ENCODE data around the gene SUPV3L1. TPM values are rescaled to one million over a fixed set of nuclear protein-coding genes. Genes with fewer than 3 reads are reported as not detected.

The SUPV3L1 gene
- total and polyA plus RNA-seq, 3 donors from 2014 or later = 59.2 to 80.4 (median 62.8) TPM

DNA sequence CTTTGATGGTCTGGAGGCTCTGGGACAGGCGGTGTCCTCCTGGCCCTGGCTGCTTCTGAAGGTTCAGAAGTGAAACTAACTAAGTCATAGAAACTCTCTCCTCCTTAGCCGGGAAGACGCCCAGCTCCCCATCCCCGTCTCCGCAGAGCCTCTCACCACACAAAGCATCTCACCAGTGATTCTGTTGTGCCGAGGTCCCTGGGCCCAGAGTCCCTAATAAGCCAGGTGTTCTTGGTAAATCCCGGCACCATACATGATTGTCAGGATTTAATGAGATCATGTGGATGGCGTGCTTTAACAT lies 49.5 kb downstream of the SUPV3L1 start:
- no peak for DNase-seq
- intact Hi-C loops (cut with DNase I; ENCODE audit: low total_unique reads) = no loop called here
- Histone ChIP-seq H3K27me3 (no peaks in the 10 kb centered on the region), H3K9me3 (no peaks in the 10 kb centered on the region), H3K4me1 (peaks cover 16% of the 10 kb centered on the region), H3K27ac (no peak overlapping the region), H3K4me3 (no peak overlapping the region), H3K36me3 (ENCODE audit: low read depth, missing control alignments) (no peaks in the 10 kb centered on the region)
- WGBS, 2 donors = 56 to 71% methylated on average over 8 of the region's 8 CpGs
- TF ChIP-seq, protein P1, sequence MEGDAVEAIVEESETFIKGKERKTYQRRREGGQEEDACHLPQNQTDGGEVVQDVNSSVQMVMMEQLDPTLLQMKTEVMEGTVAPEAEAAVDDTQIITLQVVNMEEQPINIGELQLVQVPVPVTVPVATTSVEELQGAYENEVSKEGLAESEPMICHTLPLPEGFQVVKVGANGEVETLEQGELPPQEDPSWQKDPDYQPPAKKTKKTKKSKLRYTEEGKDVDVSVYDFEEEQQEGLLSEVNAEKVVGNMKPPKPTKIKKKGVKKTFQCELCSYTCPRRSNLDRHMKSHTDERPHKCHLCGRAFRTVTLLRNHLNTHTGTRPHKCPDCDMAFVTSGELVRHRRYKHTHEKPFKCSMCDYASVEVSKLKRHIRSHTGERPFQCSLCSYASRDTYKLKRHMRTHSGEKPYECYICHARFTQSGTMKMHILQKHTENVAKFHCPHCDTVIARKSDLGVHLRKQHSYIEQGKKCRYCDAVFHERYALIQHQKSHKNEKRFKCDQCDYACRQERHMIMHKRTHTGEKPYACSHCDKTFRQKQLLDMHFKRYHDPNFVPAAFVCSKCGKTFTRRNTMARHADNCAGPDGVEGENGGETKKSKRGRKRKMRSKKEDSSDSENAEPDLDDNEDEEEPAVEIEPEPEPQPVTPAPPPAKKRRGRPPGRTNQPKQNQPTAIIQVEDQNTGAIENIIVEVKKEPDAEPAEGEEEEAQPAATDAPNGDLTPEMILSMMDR (IDR thresholded peaks at IDR 0.05) = no peak
- no peak for TF ChIP-seq POLR2A (IDR thresholded peaks at IDR 0.05)

DNA sequence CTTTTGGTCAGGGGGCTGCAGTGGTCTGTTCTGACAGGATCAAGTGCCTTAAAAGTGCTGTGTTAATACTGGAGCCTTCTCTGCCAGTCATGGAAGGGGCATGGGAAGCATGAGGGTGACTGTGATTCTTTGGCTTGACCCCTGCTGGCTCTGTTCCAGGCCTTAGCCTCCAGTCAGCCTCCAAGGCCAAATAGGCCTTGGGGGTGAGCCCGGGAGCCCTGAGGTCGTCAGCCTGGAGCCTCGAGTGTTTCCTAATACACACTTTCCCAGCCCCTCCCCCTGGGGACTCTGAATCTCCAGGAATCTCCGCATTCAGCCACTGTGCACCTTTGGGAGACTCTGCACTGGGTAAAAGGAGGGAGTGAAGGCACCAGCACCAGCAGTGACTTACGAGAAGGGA lies 50.1 kb downstream of the SUPV3L1 start:
- WGBS, 2 donors = 60 to 75% methylated on average over 4 to 5 of the region's 5 CpGs
- intact Hi-C loops (cut with DNase I; ENCODE audit: low total_unique reads) = no loop called here

DNA sequence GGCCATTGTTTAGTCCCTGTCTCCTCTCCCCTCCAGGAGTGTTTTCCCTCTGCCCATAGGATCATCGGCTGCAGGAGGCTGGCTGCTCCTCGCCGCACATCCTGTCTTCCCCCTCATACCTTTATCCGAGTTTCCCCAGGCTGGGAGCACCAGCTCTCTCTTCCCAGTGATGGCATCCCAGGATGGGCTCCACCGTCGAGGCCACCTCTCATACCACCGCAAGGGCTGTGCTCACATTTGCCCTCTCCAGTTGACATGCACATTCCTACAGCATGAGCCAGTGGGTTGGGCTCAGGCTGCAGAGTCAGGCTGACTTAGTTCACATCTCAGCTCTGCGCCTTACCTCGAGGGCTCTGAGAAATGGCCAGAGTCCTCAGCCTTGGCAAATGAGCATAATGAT lies 52.2 kb downstream of the SUPV3L1 start:
- DNase-seq = no peak
- WGBS, 2 donors = 92 to 93% methylated on average over 9 of the region's 9 CpGs
- intact Hi-C loops (cut with DNase I; ENCODE audit: low total_unique reads) = no loop called here

More for the DNA sequence above, 50.1 kb downstream of the SUPV3L1 start:
- no peak for DNase-seq
- Histone ChIP-seq H3K4me1 (peaks cover 16% of the 10 kb centered on the region), H3K4me3 (no peak overlapping the region), H3K27ac (no peak overlapping the region), H3K36me3 (ENCODE audit: low read depth, missing control alignments) (no peaks in the 10 kb centered on the region), H3K27me3 (no peaks in the 10 kb centered on the region), H3K9me3 (no peaks in the 10 kb centered on the region)
- TF ChIP-seq, protein P1 (IDR thresholded peaks at IDR 0.05) = no peak
- no peak for TF ChIP-seq POLR2A (IDR thresholded peaks at IDR 0.05)

DNA sequence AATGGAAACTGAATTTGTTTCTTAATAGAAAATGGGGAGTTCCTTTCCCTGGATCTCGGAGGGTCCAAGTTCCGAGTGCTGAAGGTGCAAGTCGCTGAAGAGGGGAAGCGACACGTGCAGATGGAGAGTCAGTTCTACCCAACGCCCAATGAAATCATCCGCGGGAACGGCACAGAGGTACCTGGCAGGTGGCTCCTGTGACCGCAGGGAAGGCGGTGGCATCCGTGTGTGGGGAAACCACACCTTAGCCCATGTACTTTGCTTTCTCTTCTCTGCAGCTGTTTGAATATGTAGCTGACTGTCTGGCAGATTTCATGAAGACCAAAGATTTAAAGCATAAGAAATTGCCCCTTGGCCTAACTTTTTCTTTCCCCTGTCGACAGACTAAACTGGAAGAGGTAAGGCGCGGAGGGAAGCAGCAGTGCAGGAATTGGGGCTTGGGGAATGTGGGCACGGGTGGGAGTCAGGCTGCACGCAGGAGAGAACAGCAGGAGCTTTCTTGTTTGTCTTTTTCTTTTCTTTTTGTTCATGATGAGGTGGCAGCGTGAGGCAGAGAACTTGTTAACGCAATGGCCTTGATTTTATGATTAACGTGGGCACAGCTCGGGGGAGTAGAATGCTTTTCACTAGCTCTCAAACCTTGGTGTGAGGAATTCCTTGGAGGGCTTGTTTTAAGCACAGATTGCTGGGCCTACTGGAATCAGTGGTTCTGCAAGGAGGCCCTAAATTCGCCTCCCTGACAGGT lies 52.9 kb downstream of the SUPV3L1 start:
- Histone ChIP-seq H3K36me3 (ENCODE audit: low read depth, missing control alignments) (no peaks in the 10 kb centered on the region), H3K27me3 (no peaks in the 10 kb centered on the region), H3K27ac (peak overlapping the region; percentile 57 to 81), H3K4me3 (no peak overlapping the region), H3K9me3 (no peaks in the 10 kb centered on the region), H3K4me1 (peaks cover 16% of the 10 kb centered on the region)
- 77 to 82% methylated on average over 22 of the region's 22 CpGs for WGBS, 2 donors
- DNase-seq = peak; percentile 74
- intact Hi-C loops (cut with DNase I; ENCODE audit: low total_unique reads) = no loop called here
- TF ChIP-seq, protein P1 (IDR thresholded peaks at IDR 0.05) = no peak
- no peak for TF ChIP-seq POLR2A (IDR thresholded peaks at IDR 0.05)

More for the DNA sequence above, 52.2 kb downstream of the SUPV3L1 start:
- H3K36me3 ChIP-seq (ENCODE audit: low read depth, missing control alignments) = no peaks in the 10 kb centered on the region
- H3K9me3 ChIP-seq = no peaks in the 10 kb centered on the region
- peaks cover 16% of the 10 kb centered on the region for H3K4me1 ChIP-seq
- TF ChIP-seq, protein P1 (IDR thresholded peaks at IDR 0.05) = no peak
- TF ChIP-seq POLR2A (IDR thresholded peaks at IDR 0.05) = no peak
- no peaks in the 10 kb centered on the region for H3K27me3 ChIP-seq
- peak overlapping the region; percentile 57 to 70 for H3K27ac ChIP-seq
- no peak overlapping the region for H3K4me3 ChIP-seq

DNA sequence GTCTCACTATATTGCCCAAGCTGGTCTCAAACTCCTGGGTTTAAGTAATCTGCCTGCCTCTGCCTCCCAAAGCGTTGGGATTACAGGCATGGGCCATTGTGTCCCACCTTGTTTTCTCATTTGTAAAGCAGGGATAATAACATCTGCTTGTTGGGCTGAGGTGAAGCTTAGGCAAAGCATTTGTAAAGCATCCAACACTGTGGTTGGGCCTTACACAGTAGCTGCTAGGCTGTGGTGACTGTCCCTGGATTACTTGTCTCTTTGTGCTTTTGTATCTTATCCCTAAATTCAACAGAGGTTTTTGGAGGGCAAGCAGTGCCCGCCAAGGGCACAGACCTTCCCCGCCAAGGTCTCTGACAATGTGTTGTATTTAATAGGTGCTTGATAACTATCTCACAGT lies 54.4 kb downstream of the SUPV3L1 start:
- 83 to 86% methylated on average over 3 of the region's 3 CpGs for WGBS, 2 donors
- Histone ChIP-seq H3K4me1 (peaks cover 16% of the 10 kb centered on the region), H3K4me3 (no peak overlapping the region), H3K36me3 (ENCODE audit: low read depth, missing control alignments) (no peaks in the 10 kb centered on the region), H3K27ac (peak overlapping the region in 1 of 2 donors; percentile 61), H3K9me3 (no peaks in the 10 kb centered on the region), H3K27me3 (no peaks in the 10 kb centered on the region)
- DNase-seq = no peak
- TF ChIP-seq POLR2A (IDR thresholded peaks at IDR 0.05) = no peak
- TF ChIP-seq, protein P1 (IDR thresholded peaks at IDR 0.05) = no peak
- intact Hi-C loops (cut with DNase I; ENCODE audit: low total_unique reads) = no loop called here
